Right renal cortex interstitium (tissue), 3 donors: ENCODE results near the gene OSR1. TPM values are rescaled to one million over a fixed set of nuclear protein-coding genes. Genes with fewer than 3 reads are reported as not detected.
A peak's percentile ranks its signal among the peaks of the same experiment; 100 is the strongest.

Experiments used
- DNase-seq, 3 donors: peaks; one replicate each; pipeline ENCODE4 v3.0.0-alpha.2; 2013; ENCODE audit warnings: low read depth in 3 of 3, low spot score in 2 of 3
- polyA plus RNA-seq, 3 donors: library from polyadenylated mRNA; unstranded; fragments of 120-200 nt; gene quantifications; one replicate each; pipeline ENCODE4 v1.2.1, GENCODE V29; 2013; ENCODE audit not compliant: insufficient read length in 3 of 3

The OSR1 gene
- polyA plus RNA-seq, 3 donors: 4.4 to 5.7 (median 5.3) TPM

GRCh38 chr2:19359456-19359855 is 1.0 kb upstream of the OSR1 start:
- no peak for DNase-seq

GRCh38 chr2:19359021-19359357 is 566 bp upstream of the OSR1 start:
- DNase-seq: no peak

- no peak for DNase-seq
Measured at GRCh38 chr2:19357402-19358241, 801 bp downstream of the OSR1 start.

GRCh38 chr2:19356545-19357401 is 1.6 kb downstream of the OSR1 start:
- no peak for DNase-seq

- DNase-seq: no peak
Measured at GRCh38 chr2:19355931-19356544, 2.4 kb downstream of the OSR1 start.

- no peak for DNase-seq
Measured at GRCh38 chr2:19355416-19355821, 3.0 kb downstream of the OSR1 start.

GRCh38 chr2:19355014-19355405 is 3.4 kb downstream of the OSR1 start:
- no peak for DNase-seq

- DNase-seq: no peak
Measured at GRCh38 chr2:19353721-19354050, 4.7 kb downstream of the OSR1 start.

GRCh38 chr2:19352946-19353720 is 5.3 kb downstream of the OSR1 start:
- no peak for DNase-seq

- no peak for DNase-seq
Measured at GRCh38 chr2:19351899-19352697, 6.3 kb downstream of the OSR1 start.

GRCh38 chr2:19351499-19351898 is 6.9 kb downstream of the OSR1 start:
- DNase-seq: no peak

GRCh38 chr2:19350678-19351401 is 7.6 kb downstream of the OSR1 start:
- DNase-seq: no peak

GRCh38 chr2:19349911-19350677 is 8.3 kb downstream of the OSR1 start:
- no peak for DNase-seq

- no peak for DNase-seq
Measured at GRCh38 chr2:19348692-19349091, 9.7 kb downstream of the OSR1 start.

- DNase-seq: peak; percentile 92 to 95 (median 94)
Measured at GRCh38 chr2:19347619-19348562, 10.5 kb downstream of the OSR1 start.

- no peak for DNase-seq
Measured at GRCh38 chr2:19346983-19347618, 11.3 kb downstream of the OSR1 start.

- DNase-seq: no peak
Measured at GRCh38 chr2:19337742-19338141, 20.7 kb downstream of the OSR1 start.
